BLaER1 treated with 17β-estradiol and CSF1 and Interleukin-3, amounts not matched to agents 10 nM and 100 nM (cell line): Measurements from ENCODE around the gene UVRAG.

Experiments used
- H3K27ac ChIP-seq, 11 experiments: shearing (Covaris generic); formaldehyde crosslinking; 2 replicates each; pipeline ENCODE4 v1.8.1; 2022
- H3K27me3 ChIP-seq, 11 experiments: shearing (Covaris generic); formaldehyde crosslinking; 2 replicates each; pipeline ENCODE4 v1.8.1; 2022
- H3K36me3 ChIP-seq, 11 experiments: shearing (Covaris generic); formaldehyde crosslinking; 2 replicates each; pipeline ENCODE4 v1.8.1; 2022
- H3K4me1 ChIP-seq, 10 experiments: shearing (Covaris generic); formaldehyde crosslinking; 2 replicates each; pipeline ENCODE4 v1.8.1; 2022
- H3K4me2 ChIP-seq, 11 experiments: shearing (Covaris generic); formaldehyde crosslinking; 2 replicates each; pipeline ENCODE4 v1.8.1; 2022
- H3K4me3 ChIP-seq, 10 experiments: shearing (Covaris generic); formaldehyde crosslinking; 2 replicates each; pipeline ENCODE4 v1.8.1; 2022
- H3K9ac ChIP-seq, 11 experiments: shearing (Covaris generic); formaldehyde crosslinking; 2 replicates each; pipeline ENCODE4 v1.8.1; 2022
- H3K9me3 ChIP-seq, 11 experiments: shearing (Covaris generic); formaldehyde crosslinking; replicated peaks in 1 of 11; 2 replicates each; pipeline ENCODE4 v1.8.1; 2022
- H4K20me1 ChIP-seq, 11 experiments: shearing (Covaris generic); formaldehyde crosslinking; 2 replicates each; pipeline ENCODE4 v1.8.1; 2022
- Cebpa-rat ChIP-seq, 11 experiments: shearing (Covaris generic); IDR thresholded peaks; 2 replicates each; pipeline ENCODE4 v1.8.1; 2022

UVRAG gene

GRCh38 chr11:76155500-76156227 lies 340.7 kb downstream of the UVRAG start:
- no peak overlapping the region for H3K4me2 ChIP-seq
- no peaks in the 10 kb centered on the region for H3K36me3 ChIP-seq
- peaks cover 0 to 9% (median 0%) of the 10 kb centered on the region in 11 experiments; a peak in 1 of 22 replicates for H3K27me3 ChIP-seq
- peaks cover 10 to 24% (median 18%) of the 10 kb centered on the region in 10 experiments for H3K4me1 ChIP-seq
- no peak overlapping the region for H3K4me3 ChIP-seq
- H4K20me1 ChIP-seq, result no peaks in the 10 kb centered on the region; a peak in 1 of 22 replicates
- no peak for TF ChIP-seq Cebpa-rat (IDR thresholded peaks at IDR 0.05)
- H3K27ac ChIP-seq, result no peak overlapping the region
- H3K9ac ChIP-seq, result no peak overlapping the region
- no peaks in the 10 kb centered on the region for H3K9me3 ChIP-seq

DNA sequence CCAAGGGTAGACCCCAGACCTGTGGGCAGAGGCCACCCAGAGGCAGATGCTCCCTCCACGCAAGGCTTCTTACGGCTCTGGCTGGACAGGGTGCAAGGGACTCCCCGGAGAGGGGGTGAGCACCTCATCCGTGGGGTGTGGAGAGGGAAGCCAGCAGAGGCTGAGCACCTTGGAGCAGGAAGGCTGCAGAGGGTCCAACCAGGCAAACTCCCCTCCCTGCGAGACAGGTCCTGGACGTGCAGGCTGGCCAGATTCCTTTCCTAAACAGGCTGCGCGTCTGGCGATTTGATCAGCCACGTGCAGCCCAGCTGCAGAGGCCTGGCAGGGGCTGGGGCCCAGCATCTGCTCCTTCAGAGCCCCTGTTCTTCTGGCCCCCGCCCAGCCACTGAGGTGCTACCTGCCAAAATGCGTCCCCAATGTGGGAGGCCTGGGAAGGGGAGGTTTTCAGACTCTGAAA lies 342.0 kb downstream of the UVRAG start:
- H4K20me1 ChIP-seq, result no peaks in the 10 kb centered on the region; a peak in 1 of 22 replicates
- H3K9me3 ChIP-seq, result no peaks in the 10 kb centered on the region
- H3K4me3 ChIP-seq, result no peak overlapping the region
- H3K4me2 ChIP-seq, result no peak overlapping the region
- H3K4me1 ChIP-seq, result peaks cover 10 to 19% (median 15%) of the 10 kb centered on the region in 10 experiments
- TF ChIP-seq Cebpa-rat (IDR thresholded peaks at IDR 0.05), result no peak
- peaks cover 0 to 9% (median 0%) of the 10 kb centered on the region in 11 experiments; a peak in 1 of 22 replicates for H3K27me3 ChIP-seq
- no peak overlapping the region for H3K9ac ChIP-seq
- no peak overlapping the region for H3K27ac ChIP-seq
- no peaks in the 10 kb centered on the region for H3K36me3 ChIP-seq

GRCh38 chr11:76157891-76158290 lies 342.9 kb downstream of the UVRAG start:
- peaks cover 0 to 4% (median 0%) of the 10 kb centered on the region in 11 experiments; a peak in 1 of 22 replicates for H3K27me3 ChIP-seq
- H3K4me1 ChIP-seq, result peaks cover 4 to 10% (median 8%) of the 10 kb centered on the region in 10 experiments
- no peak for TF ChIP-seq Cebpa-rat (IDR thresholded peaks at IDR 0.05)
- no peak overlapping the region for H3K4me3 ChIP-seq
- no peaks in the 10 kb centered on the region for H3K9me3 ChIP-seq
- no peak overlapping the region for H3K9ac ChIP-seq
- H4K20me1 ChIP-seq, result no peaks in the 10 kb centered on the region; a peak in 1 of 22 replicates
- no peak overlapping the region for H3K4me2 ChIP-seq
- H3K27ac ChIP-seq, result no peak overlapping the region
- H3K36me3 ChIP-seq, result no peaks in the 10 kb centered on the region

GRCh38 chr11:76158394-76159302 lies 343.6 kb downstream of the UVRAG start:
- H3K4me1 ChIP-seq, result peaks cover 0 to 5% (median under 1%) of the 10 kb centered on the region in 10 experiments; a peak in 5 of 20 replicates
- no peak overlapping the region for H3K9ac ChIP-seq
- H3K27me3 ChIP-seq, result no peaks in the 10 kb centered on the region
- H3K27ac ChIP-seq, result no peak overlapping the region
- no peak overlapping the region for H3K4me2 ChIP-seq
- H3K9me3 ChIP-seq, result no peaks in the 10 kb centered on the region
- TF ChIP-seq Cebpa-rat (IDR thresholded peaks at IDR 0.05), result no peak
- no peak overlapping the region for H3K4me3 ChIP-seq
- no peaks in the 10 kb centered on the region; a peak in 1 of 22 replicates for H4K20me1 ChIP-seq
- no peaks in the 10 kb centered on the region for H3K36me3 ChIP-seq

DNA sequence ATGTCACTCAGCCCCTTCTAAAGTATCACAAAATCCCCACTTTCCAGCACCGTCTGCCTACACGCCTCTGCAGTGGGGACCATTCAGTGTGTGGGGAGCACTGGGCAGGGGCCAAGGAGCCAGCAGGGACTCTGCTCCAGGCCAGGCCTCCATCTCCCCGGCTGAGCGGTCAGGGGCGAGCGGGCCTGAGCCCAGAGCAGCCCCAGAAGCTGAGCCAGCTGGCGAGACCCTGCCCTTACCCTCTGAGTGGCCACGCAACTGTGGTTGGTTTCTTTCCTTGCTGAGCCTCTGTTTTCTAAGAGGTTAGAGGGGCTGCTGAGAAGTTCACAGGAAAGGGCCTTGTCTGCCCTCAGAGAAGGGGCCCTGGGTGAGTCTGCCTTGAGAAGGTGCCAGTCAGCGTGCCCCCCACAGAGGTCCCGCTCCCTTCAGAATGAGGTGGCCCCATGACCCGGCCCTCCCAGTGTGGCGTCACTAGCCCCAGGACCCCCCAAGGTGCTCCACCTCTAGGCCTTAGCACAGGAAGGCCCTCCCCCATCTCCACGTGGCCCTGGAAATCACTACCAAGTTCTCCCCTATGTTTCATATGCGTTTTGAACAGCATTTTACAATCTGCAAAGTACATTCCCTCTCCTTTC lies 344.4 kb downstream of the UVRAG start:
- Histone ChIP-seq H3K4me1 (0 out of 20 replicates have a peak, but pooled peaks cover 0 to 5% (median 0%) of the 10 kb centered on the region in 10 experiments), H3K4me3 (no peak overlapping the region), H3K9ac (no peak overlapping the region), H3K4me2 (no peak overlapping the region), H3K27me3 (no peaks in the 10 kb centered on the region), H3K27ac (no peak overlapping the region), H3K36me3 (no peaks in the 10 kb centered on the region), H4K20me1 (no peaks in the 10 kb centered on the region; a peak in 1 of 22 replicates), H3K9me3 (no peaks in the 10 kb centered on the region)
- TF ChIP-seq Cebpa-rat (IDR thresholded peaks at IDR 0.05), result no peak

- no peak for TF ChIP-seq Cebpa-rat (IDR thresholded peaks at IDR 0.05)
- no peak overlapping the region for H3K4me3 ChIP-seq
- no peaks in the 10 kb centered on the region for H3K27me3 ChIP-seq
- 0 out of 20 replicates have a peak, but pooled peaks cover 0 to 5% (median 0%) of the 10 kb centered on the region in 10 experiments for H3K4me1 ChIP-seq
- H3K36me3 ChIP-seq, result no peaks in the 10 kb centered on the region
- H3K9ac ChIP-seq, result no peak overlapping the region
- no peak overlapping the region for H3K4me2 ChIP-seq
- no peak overlapping the region for H3K27ac ChIP-seq
- no peaks in the 10 kb centered on the region; a peak in 1 of 22 replicates for H4K20me1 ChIP-seq
- H3K9me3 ChIP-seq, result no peaks in the 10 kb centered on the region
Measured at GRCh38 chr11:76159983-76160661, 345.1 kb downstream of the UVRAG start.

- no peak for TF ChIP-seq Cebpa-rat (IDR thresholded peaks at IDR 0.05)
- H4K20me1 ChIP-seq, result no peaks in the 10 kb centered on the region; a peak in 1 of 22 replicates
- no peaks in the 10 kb centered on the region for H3K36me3 ChIP-seq
Measured at GRCh38 chr11:76160856-76161255, 345.8 kb downstream of the UVRAG start.

DNA sequence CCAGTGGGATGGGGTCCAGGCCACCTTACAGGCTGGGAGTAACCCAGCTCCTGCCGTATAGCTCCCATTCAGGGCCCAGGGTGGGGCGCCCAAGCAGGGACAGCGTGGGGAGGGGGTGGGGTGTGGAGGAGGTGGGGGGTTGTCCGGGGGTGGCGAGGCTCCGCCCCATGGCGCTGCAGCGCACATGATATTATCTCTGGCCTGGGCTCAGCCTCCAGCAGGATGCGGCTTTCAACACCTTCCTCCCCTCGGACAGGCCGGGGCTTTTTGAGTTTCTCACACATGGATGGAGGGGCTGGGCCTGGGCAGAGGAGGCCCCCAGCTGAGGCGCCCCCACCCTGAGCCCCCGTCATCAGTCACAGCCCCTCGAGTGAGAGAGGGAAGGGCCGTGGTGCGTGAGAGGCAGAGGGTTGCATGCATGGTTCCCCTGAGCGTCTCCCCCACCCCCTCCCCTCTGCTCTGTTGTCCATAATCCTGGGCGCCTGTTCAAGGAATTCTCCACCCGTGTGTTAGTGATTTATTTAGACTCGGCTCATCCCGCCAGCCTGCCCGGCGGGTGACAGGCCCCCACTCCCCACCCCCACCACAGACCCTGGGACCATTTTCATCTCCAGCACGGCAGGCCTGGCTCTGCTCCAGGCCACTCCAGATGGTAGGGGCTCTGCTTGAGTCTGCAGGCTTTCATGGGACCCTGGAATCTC lies 346.4 kb downstream of the UVRAG start:
- H3K9ac ChIP-seq, result no peak overlapping the region
- H3K4me1 ChIP-seq, result 0 out of 20 replicates have a peak, but pooled peaks cover 0 to 5% (median 0%) of the 10 kb centered on the region in 10 experiments
- no peak overlapping the region for H3K4me3 ChIP-seq
- H3K36me3 ChIP-seq, result no peaks in the 10 kb centered on the region
- H3K9me3 ChIP-seq, result no peaks in the 10 kb centered on the region
- no peak overlapping the region for H3K27ac ChIP-seq
- H3K4me2 ChIP-seq, result peak overlapping the region in 3 of 11 experiments; percentile 16 to 36 (median 18); a peak in 2 of 22 replicates
- no peak for TF ChIP-seq Cebpa-rat (IDR thresholded peaks at IDR 0.05)
- no peaks in the 10 kb centered on the region; a peak in 1 of 22 replicates for H4K20me1 ChIP-seq
- H3K27me3 ChIP-seq, result no peaks in the 10 kb centered on the region

More at GRCh38 chr11:76160856-76161255, 345.8 kb downstream of the UVRAG start:
- no peaks in the 10 kb centered on the region for H3K27me3 ChIP-seq
- H3K9ac ChIP-seq, result no peak overlapping the region
- no peak overlapping the region for H3K4me3 ChIP-seq
- H3K9me3 ChIP-seq, result no peaks in the 10 kb centered on the region
- H3K27ac ChIP-seq, result no peak overlapping the region
- H3K4me1 ChIP-seq, result 0 out of 20 replicates have a peak, but pooled peaks cover 0 to 5% (median 0%) of the 10 kb centered on the region in 10 experiments
- no peak overlapping the region for H3K4me2 ChIP-seq
